C4-2B (cell line): ENCODE measurements around the gene AK8.

Experiments
- H3K27ac ChIP-seq: fragments of 450-650 bp; 2 replicates; pipeline ENCODE4 v1.5.1; 2017
- CTCF ChIP-seq: fragments of 450-650 bp; conservative IDR thresholded peaks from 2 replicates; pipeline ENCODE4 v1.5.1; 2017; ENCODE audit warnings: mild to moderate bottlenecking
- ZFX ChIP-seq: fragments of 450-650 bp; IDR thresholded peaks from 2 replicates; pipeline ENCODE4 v1.6.1; 2017

AK8 gene

GRCh38 chr9:132808645-132809044 is 69.4 kb downstream of the AK8 start:
- no peak for TF ChIP-seq ZFX
- no peak for TF ChIP-seq CTCF
- no peak overlapping the region for H3K27ac ChIP-seq

- no peak overlapping the region for H3K27ac ChIP-seq
- TF ChIP-seq ZFX (no peak), CTCF (no peak)
Measured at GRCh38 chr9:132806723-132807421, 71.2 kb downstream of the AK8 start.

GRCh38 chr9:132806306-132806705 is 71.8 kb downstream of the AK8 start:
- no peak overlapping the region for H3K27ac ChIP-seq
- TF ChIP-seq CTCF (no peak), ZFX (no peak)

GRCh38 chr9:132804576-132805295 is 73.3 kb downstream of the AK8 start:
- TF ChIP-seq CTCF (no peak), ZFX (no peak)
- no peak overlapping the region for H3K27ac ChIP-seq

GRCh38 chr9:132802121-132802795 is 75.8 kb downstream of the AK8 start:
- TF ChIP-seq ZFX = no peak
- H3K27ac ChIP-seq = no peak overlapping the region

GRCh38 chr9:132801659-132802058 is 76.4 kb downstream of the AK8 start:
- H3K27ac ChIP-seq = no peak overlapping the region

GRCh38 chr9:132800038-132800648 is 77.9 kb downstream of the AK8 start:
- peak; percentile 91 for TF ChIP-seq CTCF
- no peak for TF ChIP-seq ZFX
- H3K27ac ChIP-seq = no peak overlapping the region

More at GRCh38 chr9:132801659-132802058, 76.4 kb downstream of the AK8 start:
- TF ChIP-seq CTCF = no peak
- TF ChIP-seq ZFX = no peak
